ENCODE measurements around the gene CHTF18. TPM values are rescaled to one million over a fixed set of nuclear protein-coding genes. Genes with fewer than 3 reads are reported as not detected.

Gene CHTF18
- total RNA-seq, 1 experiment from 2014 or later: 120 TPM

GRCh38 chr16:841455-842060 is 53.1 kb downstream of the CHTF18 start:
- H3K36me3 Mint-ChIP-seq (ENCODE audit: insufficient read depth in 1 of 3, low read depth in 3 of 3): peaks cover 0 to 5% (median 0%) of the 10 kb centered on the region in 3 experiments; a peak in 1 of 7 replicates
- Histone ChIP-seq H3T11ph (ENCODE audit: low read length) (no peak overlapping the region), H3K27ac (ENCODE audit: insufficient read length, low read depth, low read length) (no peak overlapping the region), H2AK5ac (ENCODE audit: insufficient read length, low read length) (no peak overlapping the region), H2BK120ac (ENCODE audit: low read depth, low read length, poor library complexity, severe bottlenecking) (no peak overlapping the region), H3K79me1 (ENCODE audit: insufficient read depth, low read depth, low read length, poor library complexity, severe bottlenecking) (no peaks in the 10 kb centered on the region), H3K18ac (ENCODE audit: insufficient read length, low read depth, low read length) (no peak overlapping the region), H2BK12ac (ENCODE audit: insufficient read length, low read depth, low read length) (no peak overlapping the region), H2BK5ac (ENCODE audit: insufficient read length, low read length) (no peak overlapping the region), H2BK20ac (ENCODE audit: low read depth, low read length, poor library complexity, severe bottlenecking) (no peak overlapping the region), H4K20me1 (ENCODE audit: control insufficient read depth, insufficient read depth, insufficient read length) (no peaks in the 10 kb centered on the region), H3K4me2 (ENCODE audit: insufficient read depth, insufficient read length, low read length) (no peak overlapping the region), H3K9me3 (ENCODE audit: control insufficient read depth, low read depth, low read length) (no peaks in the 10 kb centered on the region), H4K8ac (replicated peaks; ENCODE audit: insufficient read length, low read depth, low read length) (no peak overlapping the region), H3K9ac (ENCODE audit: extremely low read depth, insufficient read length, low read length) (no peak overlapping the region), H4K5ac (ENCODE audit: insufficient read length, low read depth, low read length) (no peak overlapping the region), H3K79me2 (ENCODE audit: insufficient read depth, low read length) (no peaks in the 10 kb centered on the region), H3K23ac (ENCODE audit: insufficient read length, low read depth, low read length) (no peak overlapping the region), H3K4me1 (ENCODE audit: insufficient read depth, low read length) (no peaks in the 10 kb centered on the region), H3K23me2 (ENCODE audit: insufficient read length, low read depth, low read length, poor library complexity, severe bottlenecking) (no peaks in the 10 kb centered on the region), H4K91ac (ENCODE audit: insufficient read length, low read depth, low read length) (no peak overlapping the region), H2BK15ac (ENCODE audit: low read depth, low read length) (no peak overlapping the region), H3K14ac (ENCODE audit: insufficient read depth, low read length) (no peak overlapping the region; the same call in 1 of the 2 replicates), H3K27me3 (ENCODE audit: insufficient read depth, low read length) (no peaks in the 10 kb centered on the region), H3K56ac (ENCODE audit: insufficient read length, low read depth, low read length) (no peak overlapping the region), H2AFZ (ENCODE audit: low read length) (no peak overlapping the region), H3K4ac (ENCODE audit: low read depth, low read length) (no peak overlapping the region)
- H3K27me3 Mint-ChIP-seq (ENCODE audit: low read depth): peaks cover 9% of the 10 kb centered on the region
- DNase-seq: no peak
- no peak overlapping the region for H3K27ac Mint-ChIP-seq
- peaks cover 2 to 3% of the 10 kb centered on the region in 2 experiments; a peak in 2 of 4 replicates for H3K4me1 Mint-ChIP-seq
- WGBS (ENCODE audit: extremely low coverage, insufficient read length, low lambda C conversion rate): no CpG with 5 or more reads among the region's 27 CpGs
- peaks cover 10 to 15% of the 10 kb centered on the region in 2 experiments for H3K9me3 Mint-ChIP-seq
- TF ChIP-seq, protein P1, sequence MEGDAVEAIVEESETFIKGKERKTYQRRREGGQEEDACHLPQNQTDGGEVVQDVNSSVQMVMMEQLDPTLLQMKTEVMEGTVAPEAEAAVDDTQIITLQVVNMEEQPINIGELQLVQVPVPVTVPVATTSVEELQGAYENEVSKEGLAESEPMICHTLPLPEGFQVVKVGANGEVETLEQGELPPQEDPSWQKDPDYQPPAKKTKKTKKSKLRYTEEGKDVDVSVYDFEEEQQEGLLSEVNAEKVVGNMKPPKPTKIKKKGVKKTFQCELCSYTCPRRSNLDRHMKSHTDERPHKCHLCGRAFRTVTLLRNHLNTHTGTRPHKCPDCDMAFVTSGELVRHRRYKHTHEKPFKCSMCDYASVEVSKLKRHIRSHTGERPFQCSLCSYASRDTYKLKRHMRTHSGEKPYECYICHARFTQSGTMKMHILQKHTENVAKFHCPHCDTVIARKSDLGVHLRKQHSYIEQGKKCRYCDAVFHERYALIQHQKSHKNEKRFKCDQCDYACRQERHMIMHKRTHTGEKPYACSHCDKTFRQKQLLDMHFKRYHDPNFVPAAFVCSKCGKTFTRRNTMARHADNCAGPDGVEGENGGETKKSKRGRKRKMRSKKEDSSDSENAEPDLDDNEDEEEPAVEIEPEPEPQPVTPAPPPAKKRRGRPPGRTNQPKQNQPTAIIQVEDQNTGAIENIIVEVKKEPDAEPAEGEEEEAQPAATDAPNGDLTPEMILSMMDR (conservative IDR thresholded peaks at IDR 0.05): no peak
- no peak overlapping the region for H3K4me3 Mint-ChIP-seq
